ENCODE data around the gene FBXO17.
"Not testable (repeated sequence)": the region's sequence is repeated elsewhere in the genome, so short reads cannot be mapped to it uniquely, and the experiment has no call there.

Gene FBXO17, protein sequence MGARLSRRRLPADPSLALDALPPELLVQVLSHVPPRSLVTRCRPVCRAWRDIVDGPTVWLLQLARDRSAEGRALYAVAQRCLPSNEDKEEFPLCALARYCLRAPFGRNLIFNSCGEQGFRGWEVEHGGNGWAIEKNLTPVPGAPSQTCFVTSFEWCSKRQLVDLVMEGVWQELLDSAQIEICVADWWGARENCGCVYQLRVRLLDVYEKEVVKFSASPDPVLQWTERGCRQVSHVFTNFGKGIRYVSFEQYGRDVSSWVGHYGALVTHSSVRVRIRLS

DNA sequence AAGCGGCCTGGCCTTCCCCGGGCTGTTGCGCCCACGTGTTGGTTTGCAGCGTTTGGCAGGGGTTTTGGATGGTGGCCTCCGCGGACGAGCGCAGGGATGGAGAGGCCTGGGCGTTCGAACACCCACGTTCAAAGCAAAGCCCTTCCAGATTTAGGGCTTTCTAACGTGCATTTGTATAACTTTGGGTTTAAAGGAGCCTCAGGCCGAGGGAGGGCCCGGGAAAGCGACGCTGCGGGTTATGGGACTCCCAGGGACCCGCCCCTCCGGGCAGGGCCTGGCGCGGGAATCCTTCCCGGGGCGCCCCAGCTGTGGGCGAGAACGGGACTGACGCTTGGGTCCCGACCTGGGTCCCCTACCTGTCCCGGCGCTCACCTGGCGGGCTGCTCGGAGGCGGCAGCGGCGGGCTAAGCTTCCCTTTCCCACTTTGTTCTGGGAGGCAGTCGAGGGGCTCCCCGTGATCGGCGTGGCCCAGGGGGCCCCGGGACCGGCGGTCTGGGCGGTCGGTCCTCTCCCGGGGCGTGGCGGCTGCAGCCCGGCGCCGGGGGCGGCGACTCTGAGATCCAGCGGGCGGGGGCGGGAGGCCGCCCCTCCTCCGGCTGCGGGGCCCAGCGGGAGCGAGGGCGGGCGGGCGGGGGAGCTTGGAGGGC, at the start of gene FBXO17:
Gene FBXO17, minus strand, starts transcription at position 529 of the 647 bp plus-strand sequence. CDS start 25,423 bp downstream, outside the sequence.
- DNase-seq = no peak

GRCh38 chr19:39024875-39025641, 49.5 kb upstream of the FBXO17 start:
- no peak for DNase-seq

DNA sequence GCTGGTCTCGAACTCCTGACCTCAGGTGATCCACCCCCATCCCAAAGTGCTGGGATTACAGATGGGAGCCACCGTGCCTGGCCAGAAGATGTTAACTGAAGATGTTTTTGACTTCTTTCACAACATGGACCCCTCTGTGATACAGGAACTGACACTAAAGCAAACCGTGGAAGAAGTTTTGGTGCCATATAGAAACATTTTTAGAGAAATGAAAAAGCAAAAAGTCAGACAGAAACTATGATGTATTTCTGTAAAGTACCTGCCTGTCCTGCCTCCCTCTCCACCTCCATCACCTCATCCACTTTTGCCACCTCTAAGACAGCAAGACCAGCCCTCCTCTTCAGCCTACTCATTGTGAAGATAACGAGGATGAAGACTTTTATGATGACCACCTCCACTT, 45.5 kb upstream of the FBXO17 start:
- DNase-seq = no peak

- DNase-seq = no peak
Measured at GRCh38 chr19:39017646-39018045, 42.1 kb upstream of the FBXO17 start.

DNA sequence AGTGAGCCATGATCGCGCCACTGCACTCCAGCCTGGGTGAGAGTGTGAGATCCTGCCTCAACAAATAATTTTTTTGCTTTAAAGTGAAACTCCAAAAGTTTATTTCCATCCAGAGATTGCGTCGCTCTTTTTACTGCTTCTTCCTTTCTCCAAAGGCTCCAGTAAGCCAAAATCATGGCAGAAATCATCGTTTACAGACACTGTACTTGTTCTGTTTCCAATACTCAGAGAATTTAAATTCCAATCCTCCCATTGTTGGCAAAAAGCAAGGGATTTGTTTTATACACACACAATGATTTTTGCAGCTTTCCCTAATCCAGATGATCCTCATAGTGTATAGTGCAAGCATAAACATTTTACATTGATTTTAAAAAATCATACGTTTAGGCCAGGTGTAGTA, 41.5 kb upstream of the FBXO17 start:
- no peak for DNase-seq

GRCh38 chr19:39014037-39014436, 38.5 kb upstream of the FBXO17 start:
- DNase-seq = no peak

GRCh38 chr19:39009001-39009400, 33.5 kb upstream of the FBXO17 start:
- DNase-seq = no peak

DNA sequence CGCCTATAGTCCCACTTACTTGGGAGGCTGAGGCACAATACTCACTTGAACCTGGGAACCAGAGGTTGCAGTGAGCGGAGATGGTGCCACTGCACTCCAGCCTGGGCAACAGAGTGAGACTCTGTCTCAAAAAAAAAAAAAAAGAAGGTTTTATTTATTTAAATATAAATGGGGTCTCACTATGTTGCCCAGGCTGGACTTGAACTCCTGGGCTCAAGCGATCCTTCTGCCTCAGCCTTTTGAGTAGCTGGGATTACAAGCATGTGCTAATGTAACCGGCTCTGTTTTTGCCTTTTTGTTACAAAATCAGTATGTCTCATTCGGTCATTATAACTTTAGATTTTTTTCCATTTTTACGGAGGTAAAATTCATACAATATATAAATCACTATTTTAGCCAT, 32.6 kb upstream of the FBXO17 start:
- no peak for DNase-seq

GRCh38 chr19:39007096-39007495, 31.6 kb upstream of the FBXO17 start:
- no peak for DNase-seq

- no peak for DNase-seq
Measured at GRCh38 chr19:39004403-39004802, 28.9 kb upstream of the FBXO17 start.

DNA sequence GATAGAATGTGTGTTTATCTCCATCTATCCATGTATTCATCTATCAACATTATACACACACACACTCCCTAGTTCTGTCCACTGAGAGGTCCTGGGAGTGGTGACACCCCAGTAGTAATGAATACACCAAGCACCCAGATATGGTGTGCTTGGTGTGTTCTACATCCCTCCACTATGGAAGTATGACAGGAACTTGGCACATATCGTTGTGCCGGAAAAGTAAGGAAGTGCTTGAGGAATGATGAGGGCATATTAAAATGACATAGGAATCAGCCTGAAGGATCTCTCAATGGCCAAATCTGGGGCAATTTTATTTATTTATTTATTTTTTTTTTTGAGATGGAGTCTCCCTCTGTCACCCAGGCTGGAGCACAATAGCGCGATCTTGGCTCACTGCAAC, 28.3 kb upstream of the FBXO17 start:
- no peak for DNase-seq

DNA sequence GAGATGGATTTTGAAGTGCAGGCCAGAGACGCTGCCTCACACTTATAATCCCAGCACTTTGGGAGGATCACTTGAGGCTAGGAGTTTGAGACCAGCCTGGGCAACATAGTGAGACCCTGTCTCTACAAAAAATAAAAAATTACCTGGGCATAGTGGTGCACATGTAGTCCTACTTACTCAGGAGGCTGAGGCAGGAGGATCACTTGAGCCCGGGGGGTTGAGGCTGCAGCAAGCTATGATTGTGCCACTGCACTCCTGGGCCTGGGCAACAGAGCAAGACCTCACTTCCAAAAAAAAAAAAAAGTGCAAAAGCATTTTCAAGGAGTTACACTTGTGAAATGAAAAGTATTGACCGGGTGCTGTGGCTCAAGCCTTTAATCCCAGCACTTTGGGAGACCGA, 27.6 kb upstream of the FBXO17 start:
- DNase-seq = no peak

GRCh38 chr19:39001041-39001440, 25.5 kb upstream of the FBXO17 start:
- DNase-seq = no peak

DNA sequence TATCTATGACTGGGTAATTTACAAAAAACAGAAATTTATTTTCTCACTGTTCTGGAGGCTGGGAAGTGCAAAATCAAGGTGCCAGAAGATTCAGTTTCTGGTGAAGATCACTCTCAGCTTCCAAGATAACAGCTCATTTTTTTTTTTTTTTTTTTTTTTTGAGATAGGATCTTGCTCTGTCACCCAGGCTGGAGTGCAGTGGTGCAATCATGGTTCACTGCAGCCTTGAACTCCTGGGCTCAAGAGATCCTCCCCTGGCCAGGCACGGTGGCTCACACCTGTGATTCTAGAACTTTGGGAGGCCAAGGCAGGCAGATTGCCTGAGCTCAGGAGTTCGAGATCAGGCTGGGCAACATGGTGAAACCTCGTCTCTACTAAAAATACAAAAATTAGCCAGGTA, 22.0 kb upstream of the FBXO17 start:
- DNase-seq = not testable (repeated sequence)

DNA sequence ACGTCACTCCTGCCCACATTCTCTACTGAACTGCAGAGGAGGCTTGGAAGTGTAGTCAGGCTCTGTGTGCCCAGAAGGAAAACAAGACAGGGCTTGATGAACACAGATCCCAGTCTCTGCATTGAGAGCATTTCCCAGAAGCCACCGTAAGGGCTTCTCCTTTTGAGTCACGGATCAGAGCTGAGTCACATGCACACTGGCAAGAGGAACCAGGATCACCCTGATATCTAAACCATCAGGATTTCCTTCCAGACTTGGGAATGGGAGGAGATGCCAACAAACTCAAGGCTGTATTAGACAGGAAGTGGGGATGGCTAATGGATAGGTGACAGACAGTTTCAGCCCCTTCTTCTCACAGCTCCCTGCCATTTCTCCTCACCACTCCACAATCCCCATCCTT, 17.7 kb upstream of the FBXO17 start:
- no peak for DNase-seq

DNA sequence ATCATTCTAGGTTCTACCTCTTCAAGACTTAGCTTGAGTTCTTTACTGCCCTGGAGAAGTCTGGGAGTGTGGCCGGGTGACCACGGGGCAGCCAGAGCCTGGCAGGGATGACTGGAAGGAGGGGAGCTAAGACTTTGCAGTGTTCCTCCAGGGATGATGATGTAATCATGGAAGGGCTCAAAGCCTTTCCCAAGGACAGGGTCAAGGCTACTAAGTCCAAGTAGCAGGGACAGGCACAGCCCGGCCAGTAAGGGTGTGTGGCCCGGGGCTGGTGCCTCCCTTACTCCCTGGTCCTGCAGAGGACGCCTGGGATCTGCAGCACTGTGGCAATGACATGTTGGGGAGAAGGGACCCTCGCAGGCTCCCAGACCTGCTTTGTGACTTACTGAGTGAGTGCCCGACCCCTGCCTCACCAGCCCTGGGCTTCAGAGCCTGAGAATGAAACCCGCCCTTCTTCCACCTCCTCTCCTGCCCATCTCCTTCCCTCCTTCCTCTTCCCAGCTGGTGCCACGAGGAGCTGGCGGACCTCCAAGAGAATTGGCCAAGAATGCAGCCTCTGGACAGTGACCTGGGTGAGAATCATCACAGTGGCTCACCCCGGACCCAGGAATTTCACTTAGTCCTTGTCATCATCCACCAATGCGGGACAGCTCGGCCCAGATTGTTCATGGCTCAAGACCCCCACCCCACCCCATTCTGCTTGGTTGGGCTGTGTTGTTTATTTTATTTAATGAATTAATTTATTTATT, 15.6 kb upstream of the FBXO17 start:
- DNase-seq = no peak

- DNase-seq = not testable (repeated sequence)
Measured at GRCh38 chr19:38989614-38990013, 14.1 kb upstream of the FBXO17 start.

- no peak for DNase-seq
Measured at GRCh38 chr19:38989066-38989605, 13.6 kb upstream of the FBXO17 start.

DNA sequence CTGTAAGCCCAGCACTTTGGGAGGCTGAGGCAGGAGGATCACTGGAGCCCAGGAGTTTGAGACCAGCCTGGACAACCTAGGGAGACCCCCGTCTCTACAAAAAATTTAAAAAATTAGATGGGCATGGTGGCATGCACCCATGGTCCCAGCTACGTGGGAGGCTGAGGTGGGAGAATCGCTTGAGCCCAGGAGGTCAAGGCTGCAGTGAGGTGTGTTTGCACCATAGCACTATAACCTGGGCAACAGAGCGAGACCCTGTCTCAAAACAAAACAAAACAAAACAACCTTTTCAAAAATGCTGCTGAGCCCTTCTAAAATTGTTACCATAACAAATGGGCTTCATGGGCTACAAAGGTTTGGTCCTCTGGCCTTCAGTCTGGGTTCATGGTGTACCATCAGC, 13.1 kb upstream of the FBXO17 start:
- DNase-seq = not testable (repeated sequence)

DNA sequence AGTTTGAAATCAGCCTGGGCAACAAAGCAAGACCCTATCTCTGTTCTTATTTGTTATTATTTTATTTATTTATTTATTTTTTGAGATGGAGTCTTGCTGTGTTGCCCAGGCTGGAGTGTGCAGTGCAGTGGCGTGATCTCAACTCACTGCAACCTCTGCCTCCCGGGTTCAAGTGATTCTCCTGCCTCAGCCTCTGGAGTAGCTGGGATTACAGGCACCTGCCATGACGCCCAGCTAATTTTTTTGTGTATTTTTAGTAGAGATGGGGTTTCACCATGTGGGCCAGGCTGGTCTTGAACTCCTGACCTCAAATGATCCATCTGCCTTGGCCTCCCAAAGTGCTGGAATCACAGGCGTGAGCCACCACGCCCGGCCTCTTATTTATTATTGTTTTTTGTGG, 12.2 kb upstream of the FBXO17 start:
- not testable (repeated sequence) for DNase-seq

DNA sequence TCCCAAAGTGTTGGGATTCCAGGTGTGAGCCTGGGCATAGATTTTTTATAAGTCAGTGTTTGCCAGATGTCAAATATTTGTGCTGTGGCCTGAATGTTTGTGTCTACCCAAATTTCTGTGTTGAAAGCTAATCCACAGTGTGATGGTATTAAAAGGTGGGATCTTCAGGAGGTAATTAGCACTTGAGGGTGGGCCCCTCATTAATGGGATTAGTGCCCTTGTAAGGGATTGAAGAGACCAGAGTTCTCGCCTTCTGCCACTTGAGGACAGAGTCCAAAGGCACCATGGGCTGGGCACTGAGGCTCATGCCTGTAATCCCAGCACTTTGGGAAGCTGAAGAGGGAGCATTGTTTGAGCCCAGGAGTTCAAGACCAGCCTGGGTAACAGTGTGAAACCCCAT, 9.7 kb upstream of the FBXO17 start:
- DNase-seq = no peak

GRCh38 chr19:38980583-38981374, 5.2 kb upstream of the FBXO17 start:
- DNase-seq = no peak
